HEK293 (cell line): ENCODE data around the gene OR52I1.

Experiments
- ZFHX2 ChIP-seq: fragments of 450-650 bp; formaldehyde crosslinking; conservative IDR thresholded peaks from 2 replicates; pipeline ENCODE4 v1.5.1; 2016; ENCODE audit warnings: missing biosample characterization, missing genetic modification characterization
- ZNF18 ChIP-seq: fragments of 450-650 bp; formaldehyde crosslinking; IDR thresholded peaks from 2 replicates; pipeline ENCODE4 v1.5.1; 2016; ENCODE audit warnings: missing biosample characterization, missing genetic modification characterization
- ZNF239 ChIP-seq: fragments of 450-650 bp; formaldehyde crosslinking; IDR thresholded peaks from 2 replicates; pipeline ENCODE4 v1.5.1; 2016; ENCODE audit warnings: missing biosample characterization, missing genetic modification characterization

- TF ChIP-seq ZNF239, result no peak
- TF ChIP-seq ZFHX2 (tag by site-specific recombination), result no peak
- TF ChIP-seq ZNF18, result no peak
Measured at GRCh38 chr11:4619514-4619913, 25.7 kb downstream of the OR52I1 start.
